ENCODE results near the gene PRTN3.

- no peak for TF ChIP-seq CTCF (IDR thresholded peaks at IDR 0.05; ENCODE audit: low read depth, low read length)
- TF ChIP-seq EZH2phosphoT487 (IDR thresholded peaks at IDR 0.05; ENCODE audit: low read depth): no peak
Observed at GRCh38 chr19:861756-862580, 21.2 kb downstream of the PRTN3 start.
